HEK293 (cell line): ENCODE measurements around the gene PEX14.

Experiments
- CTCF ChIP-seq: fragments of 450-650 bp; formaldehyde crosslinking; IDR thresholded peaks from 2 replicates; pipeline ENCODE4 v1.5.1; 2016; ENCODE audit warnings: missing biosample characterization, missing genetic modification characterization
- ZFP69B ChIP-seq: fragments of 450-650 bp; formaldehyde crosslinking; IDR thresholded peaks from 2 replicates; pipeline ENCODE4 v1.5.1; 2016; ENCODE audit warnings: missing biosample characterization, missing genetic modification characterization
- TF ChIP-seq, protein P1 (sequence below): fragments of 450-650 bp; formaldehyde crosslinking; IDR thresholded peaks from 2 replicates; pipeline ENCODE4 v1.5.1; 2017; ENCODE audit warnings: missing biosample characterization, mild to moderate bottlenecking, missing genetic modification characterization, moderate library complexity

DNA sequence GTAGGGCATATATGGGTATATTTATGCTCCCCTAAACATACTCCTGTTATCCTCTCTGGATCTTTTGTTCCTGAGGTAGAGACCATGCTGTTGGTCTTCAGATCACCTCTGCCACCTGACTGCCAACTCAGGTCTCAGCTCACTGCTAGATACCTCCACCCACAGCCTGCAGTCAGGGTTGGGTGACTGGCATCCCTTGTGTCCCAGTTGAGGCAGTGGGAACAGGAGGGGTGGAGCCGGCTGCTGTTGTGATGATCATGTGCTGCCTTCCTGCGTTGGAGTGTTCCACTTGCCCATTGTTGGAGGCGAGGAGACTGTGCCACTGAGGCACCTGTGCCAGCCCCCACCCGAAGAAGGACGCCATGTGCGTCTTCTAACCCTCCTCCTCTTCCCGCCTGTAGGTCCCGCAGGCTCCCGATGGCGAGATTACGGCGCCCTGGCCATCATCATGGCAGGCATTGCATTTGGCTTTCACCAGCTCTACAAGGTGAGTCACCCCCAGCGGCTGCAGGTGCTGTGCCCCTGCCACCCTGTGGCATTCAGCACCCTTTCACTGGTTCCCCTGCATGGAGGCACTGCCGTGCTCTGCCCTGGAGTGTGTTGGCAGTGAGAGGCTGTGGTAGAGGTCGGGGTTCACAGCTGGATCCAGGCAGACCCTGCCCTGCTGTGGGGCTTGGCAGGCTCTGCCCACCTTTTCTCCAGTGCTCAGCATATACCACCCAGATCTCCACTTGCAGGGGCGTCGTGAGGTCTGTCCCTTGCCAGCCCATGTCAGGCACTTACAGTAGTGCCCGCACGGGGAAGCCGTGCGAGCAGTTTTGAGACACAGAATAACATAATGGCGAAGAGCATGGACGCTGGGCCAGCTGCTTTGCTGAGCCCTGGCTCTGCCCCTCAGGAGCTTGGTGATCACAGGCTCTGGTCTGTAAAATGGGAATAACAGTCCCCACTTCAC lies 143.5 kb downstream of the PEX14 start:
- TF ChIP-seq, protein P1, sequence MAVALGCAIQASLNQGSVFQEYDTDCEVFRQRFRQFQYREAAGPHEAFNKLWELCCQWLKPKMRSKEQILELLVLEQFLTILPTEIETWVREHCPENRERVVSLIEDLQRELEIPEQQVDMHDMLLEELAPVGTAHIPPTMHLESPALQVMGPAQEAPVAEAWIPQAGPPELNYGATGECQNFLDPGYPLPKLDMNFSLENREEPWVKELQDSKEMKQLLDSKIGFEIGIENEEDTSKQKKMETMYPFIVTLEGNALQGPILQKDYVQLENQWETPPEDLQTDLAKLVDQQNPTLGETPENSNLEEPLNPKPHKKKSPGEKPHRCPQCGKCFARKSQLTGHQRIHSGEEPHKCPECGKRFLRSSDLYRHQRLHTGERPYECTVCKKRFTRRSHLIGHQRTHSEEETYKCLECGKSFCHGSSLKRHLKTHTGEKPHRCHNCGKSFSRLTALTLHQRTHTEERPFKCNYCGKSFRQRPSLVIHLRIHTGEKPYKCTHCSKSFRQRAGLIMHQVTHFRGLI (tag by site-specific recombination): no peak
- TF ChIP-seq ZFP69B: no peak
- TF ChIP-seq CTCF (tag by site-specific recombination): no peak
